ENCODE data around the gene GBE1.

Gene GBE1

GRCh38 chr3:81696090-81696489 lies 65.4 kb downstream of the GBE1 start:
- Histone ChIP-seq H3K36me3 (ENCODE audit: insufficient read depth, low read length) (peaks cover 29% of the 10 kb centered on the region; the same call in 1 of the 2 replicates), H3K9me2 (replicated peaks; ENCODE audit: low read depth, low read length) (no peaks in the 10 kb centered on the region), H3F3A (ENCODE audit: low read depth) (no peaks in the 10 kb centered on the region), H3K4me3 (ENCODE audit: low read length, poor library complexity, severe bottlenecking) (no peak overlapping the region), H3K4me1 (ENCODE audit: insufficient read depth, low read length, poor library complexity, severe bottlenecking) (no peaks in the 10 kb centered on the region), H3K27me3 (ENCODE audit: insufficient read depth, low read length, poor library complexity, severe bottlenecking) (no peaks in the 10 kb centered on the region), H3K9me3 (ENCODE audit: insufficient read depth, low read depth, low read length) (no peaks in the 10 kb centered on the region), H4K20me1 (ENCODE audit: insufficient read depth, low read length, poor library complexity, severe bottlenecking) (no peaks in the 10 kb centered on the region), H3K9ac (ENCODE audit: low read depth, low read length, poor library complexity, severe bottlenecking) (no peak overlapping the region), H3K4me2 (ENCODE audit: low read depth, low read length, poor library complexity, severe bottlenecking) (no peak overlapping the region), H2AFZ (ENCODE audit: low read length) (no peak overlapping the region), H3K79me2 (ENCODE audit: insufficient read depth, low read length) (peaks cover 21% of the 10 kb centered on the region; the same call in 1 of the 2 replicates)
- TF ChIP-seq EZH2phosphoT487 (IDR thresholded peaks at IDR 0.05; ENCODE audit: borderline replicate concordance) (no peak), CTCF (conservative IDR thresholded peaks at IDR 0.05; ENCODE audit: low read length) (no peak)

GRCh38 chr3:81695302-81695701 lies 66.1 kb downstream of the GBE1 start:
- Histone ChIP-seq H3K9me3 (ENCODE audit: insufficient read depth, low read depth, low read length) (no peaks in the 10 kb centered on the region), H3K4me2 (ENCODE audit: low read depth, low read length, poor library complexity, severe bottlenecking) (no peak overlapping the region), H3K4me1 (ENCODE audit: insufficient read depth, low read length, poor library complexity, severe bottlenecking) (no peaks in the 10 kb centered on the region), H4K20me1 (ENCODE audit: insufficient read depth, low read length, poor library complexity, severe bottlenecking) (peaks cover 6% of the 10 kb centered on the region), H2AFZ (ENCODE audit: low read length) (no peak overlapping the region), H3K9ac (ENCODE audit: low read depth, low read length, poor library complexity, severe bottlenecking) (no peak overlapping the region), H3F3A (ENCODE audit: low read depth) (no peaks in the 10 kb centered on the region), H3K79me2 (ENCODE audit: insufficient read depth, low read length) (peaks cover 24% of the 10 kb centered on the region; the same call in 1 of the 2 replicates), H3K4me3 (ENCODE audit: low read length, poor library complexity, severe bottlenecking) (no peak overlapping the region), H3K27me3 (ENCODE audit: insufficient read depth, low read length, poor library complexity, severe bottlenecking) (no peaks in the 10 kb centered on the region), H3K36me3 (ENCODE audit: insufficient read depth, low read length) (peaks cover 37% of the 10 kb centered on the region; the same call in 1 of the 2 replicates), H3K9me2 (replicated peaks; ENCODE audit: low read depth, low read length) (no peaks in the 10 kb centered on the region)
- TF ChIP-seq CTCF (conservative IDR thresholded peaks at IDR 0.05; ENCODE audit: low read length) (no peak), EZH2phosphoT487 (IDR thresholded peaks at IDR 0.05; ENCODE audit: borderline replicate concordance) (no peak)

- H2AFZ ChIP-seq (ENCODE audit: low read length), result no peak overlapping the region
- H4K20me1 ChIP-seq (ENCODE audit: insufficient read depth, low read length, poor library complexity, severe bottlenecking), result peaks cover 6% of the 10 kb centered on the region
- no peaks in the 10 kb centered on the region for H3F3A ChIP-seq (ENCODE audit: low read depth)
- H3K79me2 ChIP-seq (ENCODE audit: insufficient read depth, low read length), result peaks cover 26% of the 10 kb centered on the region; the same call in 1 of the 2 replicates
- H3K9ac ChIP-seq (ENCODE audit: low read depth, low read length, poor library complexity, severe bottlenecking), result no peak overlapping the region
- H3K4me2 ChIP-seq (ENCODE audit: low read depth, low read length, poor library complexity, severe bottlenecking), result no peak overlapping the region
- H3K36me3 ChIP-seq (ENCODE audit: insufficient read depth, low read length), result peaks cover 39% of the 10 kb centered on the region; the same call in 1 of the 2 replicates
- no peaks in the 10 kb centered on the region for H3K4me1 ChIP-seq (ENCODE audit: insufficient read depth, low read length, poor library complexity, severe bottlenecking)
- no peak overlapping the region for H3K4me3 ChIP-seq (ENCODE audit: low read length, poor library complexity, severe bottlenecking)
- TF ChIP-seq EZH2phosphoT487 (IDR thresholded peaks at IDR 0.05; ENCODE audit: borderline replicate concordance), result no peak
- TF ChIP-seq CTCF (conservative IDR thresholded peaks at IDR 0.05; ENCODE audit: low read length), result no peak
- H3K27me3 ChIP-seq (ENCODE audit: insufficient read depth, low read length, poor library complexity, severe bottlenecking), result no peaks in the 10 kb centered on the region
- no peaks in the 10 kb centered on the region for H3K9me2 ChIP-seq (replicated peaks; ENCODE audit: low read depth, low read length)
- no peaks in the 10 kb centered on the region for H3K9me3 ChIP-seq (ENCODE audit: insufficient read depth, low read depth, low read length)
Measured at GRCh38 chr3:81694662-81695061, 66.8 kb downstream of the GBE1 start.

Measured in Loucy (cell line).